HFFc6 (cell line): ENCODE data around the gene TSPAN1. TPM values are rescaled to one million over a fixed set of nuclear protein-coding genes. Genes with fewer than 3 reads are reported as not detected.
A peak's percentile ranks its signal among the peaks of the same experiment; 100 is the strongest.
"Not testable (repeated sequence)": the region's sequence is repeated elsewhere in the genome, so short reads cannot be mapped to it uniquely, and the experiment has no call there.

ENCODE experiments used
- DNase-seq: peaks from one replicate; pipeline ENCODE4 v3.0.0-alpha.2; 2018
- H3K27ac Mint-ChIP-seq: 2 replicates; pipeline ENCODE4 v1.8.0; 2020; ENCODE audit warnings: mild to moderate bottlenecking, mixed read lengths
- H3K27me3 Mint-ChIP-seq: 2 replicates; pipeline ENCODE4 v1.8.0; 2021; ENCODE audit warnings: mild to moderate bottlenecking, moderate library complexity, mixed read lengths; ENCODE audit not compliant: insufficient read depth
- H3K36me3 Mint-ChIP-seq: 2 replicates; pipeline ENCODE4 v1.8.0; 2021; ENCODE audit warnings: low read depth, mixed read lengths
- H3K4me1 Mint-ChIP-seq: 2 replicates; pipeline ENCODE4 v1.8.0; 2020; ENCODE audit warnings: low read depth, mixed read lengths
- H3K4me3 Mint-ChIP-seq: 2 replicates; pipeline ENCODE4 v1.8.0; 2020; ENCODE audit warnings: mild to moderate bottlenecking, moderate library complexity, mixed read lengths
- H3K9me3 Mint-ChIP-seq: 2 replicates; pipeline ENCODE4 v1.8.0; 2020; ENCODE audit warnings: mild to moderate bottlenecking, mixed read lengths
- total RNA-seq, 6 experiments: library from RNA; stranded (reverse); fragmentation: NEBNext Ultra II Directional; extraction: Animal tissue kit (Norgen Biotek cat#: 25700); gene quantifications; 2 replicates in 1 of 6; 3 replicates in 5 of 6; pipeline ENCODE4 v1.2.3, GENCODE V29; 2021
- TF ChIP-seq, protein P1 (sequence below): fragments of 200-600 bp; sonication (generic); IDR thresholded peaks from 2 replicates; pipeline ENCODE4 v1.5.0; 2021; ENCODE audit warnings: antibody characterized with exemption, mild to moderate bottlenecking

The TSPAN1 gene
- total RNA-seq, 6 experiments from 2014 or later: 0.80 to 1.9 (median 1.1) TPM

DNA sequence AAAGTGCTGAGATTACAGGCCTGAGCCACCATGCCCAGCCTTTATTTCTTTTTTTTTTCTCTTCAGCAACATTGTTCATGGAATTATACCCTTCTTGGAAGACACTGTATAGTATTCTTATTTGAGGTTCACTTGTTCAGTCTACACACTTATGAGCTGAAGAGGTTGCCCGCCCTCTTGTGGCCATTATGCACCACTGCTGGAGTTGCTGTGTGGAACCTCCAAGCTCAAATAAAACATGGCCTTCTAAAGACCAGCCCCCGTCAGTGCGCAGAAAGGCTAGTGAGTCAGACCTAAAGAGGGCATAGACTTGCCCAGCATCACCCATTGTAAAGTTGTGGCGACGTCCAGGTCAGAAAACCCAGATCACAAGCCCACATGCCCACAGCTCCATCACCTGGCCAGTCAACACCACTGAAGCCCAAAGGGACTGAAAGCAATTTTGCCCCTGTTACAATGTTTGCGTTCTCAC lies 48.6 kb downstream of the TSPAN1 start:
- H3K36me3 Mint-ChIP-seq: no peaks in the 10 kb centered on the region; the same call in 1 of the 2 replicates
- H3K9me3 Mint-ChIP-seq: no peaks in the 10 kb centered on the region
- peak; percentile 83 for DNase-seq
- TF ChIP-seq, protein P1, sequence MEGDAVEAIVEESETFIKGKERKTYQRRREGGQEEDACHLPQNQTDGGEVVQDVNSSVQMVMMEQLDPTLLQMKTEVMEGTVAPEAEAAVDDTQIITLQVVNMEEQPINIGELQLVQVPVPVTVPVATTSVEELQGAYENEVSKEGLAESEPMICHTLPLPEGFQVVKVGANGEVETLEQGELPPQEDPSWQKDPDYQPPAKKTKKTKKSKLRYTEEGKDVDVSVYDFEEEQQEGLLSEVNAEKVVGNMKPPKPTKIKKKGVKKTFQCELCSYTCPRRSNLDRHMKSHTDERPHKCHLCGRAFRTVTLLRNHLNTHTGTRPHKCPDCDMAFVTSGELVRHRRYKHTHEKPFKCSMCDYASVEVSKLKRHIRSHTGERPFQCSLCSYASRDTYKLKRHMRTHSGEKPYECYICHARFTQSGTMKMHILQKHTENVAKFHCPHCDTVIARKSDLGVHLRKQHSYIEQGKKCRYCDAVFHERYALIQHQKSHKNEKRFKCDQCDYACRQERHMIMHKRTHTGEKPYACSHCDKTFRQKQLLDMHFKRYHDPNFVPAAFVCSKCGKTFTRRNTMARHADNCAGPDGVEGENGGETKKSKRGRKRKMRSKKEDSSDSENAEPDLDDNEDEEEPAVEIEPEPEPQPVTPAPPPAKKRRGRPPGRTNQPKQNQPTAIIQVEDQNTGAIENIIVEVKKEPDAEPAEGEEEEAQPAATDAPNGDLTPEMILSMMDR: peak; percentile 96
- H3K4me1 Mint-ChIP-seq: peaks cover 11% of the 10 kb centered on the region
- peak overlapping the region; percentile 33; the same call in 1 of the 2 replicates for H3K4me3 Mint-ChIP-seq
- H3K27ac Mint-ChIP-seq: peak overlapping the region; percentile 69
- H3K27me3 Mint-ChIP-seq: peaks cover 4% of the 10 kb centered on the region; the same call in 1 of the 2 replicates

DNA sequence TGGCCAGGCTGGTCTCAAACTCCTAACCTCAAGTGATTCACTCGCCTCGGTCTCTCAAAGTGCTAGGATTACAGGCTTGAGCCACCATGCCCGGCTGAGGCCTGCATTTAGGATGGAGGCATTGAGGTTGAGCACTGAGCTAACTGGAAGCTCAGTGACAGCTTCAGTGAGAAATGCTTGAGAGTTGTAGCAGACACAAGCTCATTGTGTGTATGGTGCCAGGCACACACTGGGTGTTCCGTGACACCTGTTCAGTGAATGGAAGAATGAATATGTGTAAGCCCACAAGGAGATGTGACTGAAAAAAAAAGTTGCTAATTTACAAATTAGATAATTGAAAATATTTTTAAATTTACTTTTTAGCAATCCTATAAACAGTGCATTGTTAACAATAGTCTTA lies 50.1 kb downstream of the TSPAN1 start:
- Mint-ChIP-seq H3K36me3 (no peaks in the 10 kb centered on the region; the same call in 1 of the 2 replicates), H3K4me3 (no peak overlapping the region), H3K27ac (no peak overlapping the region), H3K9me3 (no peaks in the 10 kb centered on the region), H3K4me1 (peaks cover 11% of the 10 kb centered on the region), H3K27me3 (peaks cover 4% of the 10 kb centered on the region; the same call in 1 of the 2 replicates)
- DNase-seq: no peak
- TF ChIP-seq, protein P1: no peak

DNA sequence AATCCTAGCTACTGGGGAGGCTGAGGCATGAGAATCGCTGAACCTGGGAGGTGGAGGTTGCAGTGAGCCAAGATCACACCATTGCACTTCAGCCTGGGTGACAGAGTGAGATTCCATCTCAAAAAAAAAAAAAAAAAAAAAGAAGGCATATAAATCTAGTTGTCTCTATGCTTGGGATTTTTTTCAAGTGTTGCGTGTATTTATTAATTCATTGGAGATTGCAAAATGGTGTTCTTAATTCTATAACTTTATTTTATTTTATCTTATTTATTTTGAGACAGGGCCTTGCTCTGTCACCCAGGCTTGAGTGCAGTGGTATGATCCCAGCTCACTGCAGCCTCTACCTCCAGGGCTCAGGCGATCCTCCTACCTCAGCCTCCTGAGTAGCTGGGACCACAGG lies 56.3 kb downstream of the TSPAN1 start:
- H3K4me3 Mint-ChIP-seq, H3K27me3 Mint-ChIP-seq, DNase-seq, H3K9me3 Mint-ChIP-seq, H3K27ac Mint-ChIP-seq, H3K36me3 Mint-ChIP-seq, H3K4me1 Mint-ChIP-seq: not testable (repeated sequence)

Other genes with a start within 250 kb of the TSPAN1 start
- 1 to 10 TPM; 5.4 to 8.9 (median 6.0) TPM for gene PIK3R3, start 42.5 kb upstream of the TSPAN1 start, total RNA-seq
- gene P3R3URF, start 1.4 kb downstream of the TSPAN1 start, total RNA-seq: not detected
- 100 to 1,000 TPM; 103 to 125 (median 119) TPM for gene POMGNT1, start 23.3 kb downstream of the TSPAN1 start, total RNA-seq
- 1 to 10 TPM; 2.2 to 4.7 (median 3.9) TPM for gene LURAP1, start 28.2 kb downstream of the TSPAN1 start, total RNA-seq
- 10 to 100 TPM in 1 of 6 experiments, 1 to 10 TPM in 5; 3.8 to 10.9 (median 8.3) TPM for gene RAD54L, start 72.7 kb downstream of the TSPAN1 start, total RNA-seq
- 100 to 1,000 TPM in 4 of 6 experiments, 10 to 100 TPM in 2; 93.9 to 118 (median 104) TPM for gene LRRC41, start 128.5 kb downstream of the TSPAN1 start, total RNA-seq
- gene UQCRH, start 128.6 kb downstream of the TSPAN1 start, total RNA-seq: 100 to 1,000 TPM; 211 to 274 (median 260) TPM
- 10 to 100 TPM; 14.8 to 17.2 (median 16.7) TPM for gene NSUN4, start 165.7 kb downstream of the TSPAN1 start, total RNA-seq
- gene FAAH, start 219.2 kb downstream of the TSPAN1 start, total RNA-seq: under 1 TPM; 0.17 to 0.75 (median 0.21) TPM